ENCODE measurements around the gene DHX36. TPM values are rescaled to one million over a fixed set of nuclear protein-coding genes. Genes with fewer than 3 reads are reported as not detected.
A peak's percentile ranks its signal among the peaks of the same experiment; 100 is the strongest.

Gene DHX36
- total and polyA plus RNA-seq, 2 of the 4 experiments (the other 2 are of a cell fraction): 27.1 to 30.2 TPM

- intact Hi-C loops (cut with micrococcal nuclease): loop anchor here (2.0 kb wide), 1 partner anchor 108 kb away; the partner anchor contains the start of gene ARHGEF26
- H3K79me1 ChIP-seq (ENCODE audit: low read depth in 1 of 2, low read length in 2 of 2): no peaks in the 10 kb centered on the region
- no peak overlapping the region for H3K56ac ChIP-seq (ENCODE audit: extremely low read depth, insufficient read depth, low read length)
- no peak overlapping the region for H2AK5ac ChIP-seq (ENCODE audit: low read depth, low read length)
- no peaks in the 10 kb centered on the region for H3K36me3 ChIP-seq (ENCODE audit: control insufficient read depth, insufficient read depth, low read length)
- H3K27me3 ChIP-seq (ENCODE audit: control insufficient read depth, insufficient read depth, low read length): no peaks in the 10 kb centered on the region
- H3K9me3 ChIP-seq (ENCODE audit: control insufficient read depth, insufficient read depth, low read length): no peaks in the 10 kb centered on the region
- H2BK5ac ChIP-seq (ENCODE audit: low read depth, low read length, poor library complexity, severe bottlenecking): no peak overlapping the region
- H3K9me1 ChIP-seq (ENCODE audit: insufficient read depth, low read length): no peaks in the 10 kb centered on the region
- no peak overlapping the region for H3K9ac ChIP-seq (ENCODE audit: low read depth, low read length)
- peak overlapping the region; percentile 55; the same call in 1 of the 2 replicates for H4K91ac ChIP-seq (ENCODE audit: insufficient read depth, low read depth, low read length)
- TF ChIP-seq BHLHE40 (IDR thresholded peaks at IDR 0.05; ENCODE audit: low read depth, low read length): no peak
- TF ChIP-seq NFE2L2 (IDR thresholded peaks at IDR 0.05; ENCODE audit: low read depth, low read length): no peak
- TF ChIP-seq RFX5 (IDR thresholded peaks at IDR 0.05; ENCODE audit: low read depth, low read length): no peak
- no peak for TF ChIP-seq MAFK (IDR thresholded peaks at IDR 0.05; ENCODE audit: low read depth, low read length)
- TF ChIP-seq MXI1 (IDR thresholded peaks at IDR 0.05; ENCODE audit: borderline replicate concordance, low read depth, low read length): no peak
- TF ChIP-seq FOS (IDR thresholded peaks at IDR 0.05; ENCODE audit: low read depth, low read length): no peak
- no peak for TF ChIP-seq ELK1 (IDR thresholded peaks at IDR 0.05; ENCODE audit: borderline replicate concordance, low read depth, low read length)
- TF ChIP-seq RAD21 (IDR thresholded peaks at IDR 0.05; ENCODE audit: low read length): no peak
- no peak for TF ChIP-seq CHD1 (IDR thresholded peaks at IDR 0.05; ENCODE audit: low read depth, low read length)
- TF ChIP-seq USF2 (IDR thresholded peaks at IDR 0.05; ENCODE audit: low read depth, low read length): no peak
- peak overlapping the region; percentile 9; the same call in 1 of the 2 replicates for H2BK20ac ChIP-seq (ENCODE audit: low read depth, low read length)
- H3K14ac ChIP-seq (replicated peaks; ENCODE audit: low read depth, low read length): no peak overlapping the region
- H3K18ac ChIP-seq (ENCODE audit: low read depth, low read length): 0 out of 2 replicates have a peak overlapping the region, but pooled peaks have one; percentile 20
- H4K5ac ChIP-seq (ENCODE audit: low read depth, low read length): peak overlapping the region; percentile 5; the same call in 1 of the 2 replicates
- H2BK120ac ChIP-seq (ENCODE audit: low read depth, low read length): peak overlapping the region; percentile 53
- CTCF ChIA-PET: interaction anchor here (0.9 to 1.5 kb wide), 2 partner anchors 16 to 17 kb away, joined by 4 read pairs; no protein-coding TSS in a partner anchor
- POLR2A ChIA-PET (ENCODE audit: unreplicated experiment): interaction anchor here (1.1 kb wide), 1 partner anchor 24 kb away, joined by 5 read pairs; no protein-coding TSS in a partner anchor
- no peak overlapping the region for H2AK9ac ChIP-seq (replicated peaks; ENCODE audit: low read depth, low read length, poor library complexity)
- H3K4ac ChIP-seq (ENCODE audit: low read depth, low read length): no peak overlapping the region; the same call in 1 of the 2 replicates
- no peak overlapping the region for H2BK15ac ChIP-seq (ENCODE audit: low read depth, low read length)
- no peak overlapping the region for H3K4me2 ChIP-seq (ENCODE audit: low read depth, low read length)
- ATAC-seq (ENCODE audit: low read depth) (peak; percentile 60), DNase-seq (peak; percentile 13)
- no peak overlapping the region for H3K4me3 ChIP-seq (ENCODE audit: insufficient read depth, low read depth, low read length)
- H3K27ac ChIP-seq (ENCODE audit: insufficient read depth, low read length): no peak overlapping the region
- no peak overlapping the region for H3K23ac ChIP-seq (ENCODE audit: low read depth, low read length)
- H2AFZ ChIP-seq (replicated peaks; ENCODE audit: low read length, poor library complexity): no peak overlapping the region
- dilution Hi-C loops (cut with HindIII; ENCODE audit: low sequenced_read_pairs, unreplicated experiment): no loop called here
- 0 out of 2 replicates have a peak, but pooled peaks cover 2% of the 10 kb centered on the region for H3K4me1 ChIP-seq (ENCODE audit: control insufficient read depth, insufficient read depth, low read length)
- no TSS peak for BruUV-seq (replicated peaks)
- no CpG with 5 or more reads among the region's 2 CpGs for WGBS, 2 experiments (ENCODE audit: extremely low coverage in 2 of 2, insufficient read length in 1 of 2)
- no peak overlapping the region for H4K8ac ChIP-seq (ENCODE audit: low read depth in 2 of 2, low read length in 2 of 2)
- H4K20me1 ChIP-seq (ENCODE audit: insufficient read depth, low read length): no peaks in the 10 kb centered on the region
- in situ Hi-C loops (cut with MboI; ENCODE audit: low sequenced_read_pairs): loop anchor here (25.0 kb wide), 1 partner anchor 1217 kb away; no protein-coding TSS in a partner anchor
These were observed 95.1 kb downstream of the DHX36 start for GRCh38 chr3:154229217-154229590.

Measured in IMR-90 (cell line).